KOPT-K1 (cell line): Measurements from ENCODE around the gene FLT3LG.

Source experiments
- H3K27ac ChIP-seq: fragments of 200-600 bp; sonication (generic); 2 replicates; pipeline ENCODE4 v1.5.1; 2016; ENCODE audit warnings: antibody characterized with exemption, mild to moderate bottlenecking, low read depth, low read length; ENCODE audit not compliant: poor library complexity, severe bottlenecking
- H3K36me3 ChIP-seq: fragments of 200-600 bp; sonication (generic); 2 replicates; pipeline ENCODE4 v1.5.1; 2017; ENCODE audit warnings: antibody characterized with exemption, mild to moderate bottlenecking, low read length, moderate library complexity; ENCODE audit not compliant: insufficient read depth
- H3K9me3 ChIP-seq: fragments of 200-600 bp; sonication (generic); 2 replicates; pipeline ENCODE4 v1.5.1; 2017; ENCODE audit warnings: antibody characterized with exemption, low read length, mild to moderate bottlenecking; ENCODE audit not compliant: insufficient read depth, poor library complexity, severe bottlenecking

Gene FLT3LG

DNA sequence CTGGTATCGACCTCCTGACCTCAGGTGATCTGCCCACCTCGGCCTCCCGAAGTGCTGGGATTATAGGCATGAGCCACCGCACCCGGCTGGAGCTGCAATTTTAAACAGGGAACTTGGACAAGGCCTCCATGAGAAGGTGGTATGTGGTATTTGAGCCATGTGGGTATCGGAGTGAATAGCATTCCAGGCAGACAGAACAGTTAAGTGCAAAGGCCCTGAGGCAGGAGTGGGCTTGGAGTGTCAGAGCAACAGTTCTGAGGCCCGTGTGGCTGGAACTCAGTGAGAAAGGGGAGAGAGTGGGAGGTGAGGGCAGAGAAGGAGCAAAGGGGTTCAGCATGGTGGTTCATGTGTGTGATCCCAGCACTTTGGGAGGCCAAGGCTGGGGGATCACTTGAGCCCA lies 56.7 kb downstream of the FLT3LG start:
- Histone ChIP-seq H3K27ac (no peak overlapping the region), H3K36me3 (no peaks in the 10 kb centered on the region), H3K9me3 (no peaks in the 10 kb centered on the region)

DNA sequence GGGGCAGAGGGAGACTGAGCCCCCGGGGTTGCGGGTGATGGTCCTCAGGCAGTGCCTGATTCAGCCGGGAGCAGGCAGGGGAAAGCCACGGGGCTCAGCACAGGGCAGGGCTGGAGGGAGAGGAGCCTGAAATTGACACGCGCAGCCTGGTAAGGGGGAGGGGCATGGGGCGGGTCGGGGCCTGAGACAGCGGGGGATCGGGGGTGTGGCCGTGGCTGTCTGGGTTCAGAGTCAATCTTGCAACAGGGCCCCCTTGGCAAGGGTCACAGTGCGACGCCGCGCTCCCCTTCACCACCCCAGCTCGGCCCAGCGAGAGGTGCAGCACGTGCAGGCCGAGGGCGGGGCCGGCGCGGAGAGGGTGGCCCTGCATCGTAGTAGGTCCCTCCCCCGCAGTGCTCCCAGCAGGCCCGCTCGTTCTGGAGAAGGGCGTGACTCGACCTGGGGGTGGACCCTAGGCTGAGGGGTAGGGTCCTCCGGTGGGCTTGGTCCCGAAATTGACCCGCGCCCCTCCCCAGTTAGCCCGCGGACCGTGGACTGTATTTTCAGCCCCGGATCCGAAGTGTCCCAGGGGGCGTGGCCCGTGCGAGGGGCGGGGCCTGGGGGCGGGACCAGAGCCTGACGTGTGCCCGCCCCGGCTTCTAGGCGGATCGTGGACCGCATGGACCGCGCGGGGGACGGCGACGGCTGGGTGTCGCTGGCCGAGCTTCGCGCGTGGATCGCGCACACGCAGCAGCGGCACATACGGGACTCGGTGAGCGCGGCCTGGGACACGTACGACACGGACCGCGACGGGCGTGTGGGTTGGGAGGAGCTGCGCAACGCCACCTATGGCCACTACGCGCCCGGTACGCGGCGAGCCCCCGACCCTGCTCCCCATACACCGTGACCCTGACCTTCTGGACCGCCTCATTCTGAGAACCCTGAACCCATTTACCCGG lies 59.8 kb downstream of the FLT3LG start:
- H3K36me3 ChIP-seq = no peaks in the 10 kb centered on the region
- no peaks in the 10 kb centered on the region for H3K9me3 ChIP-seq
- no peak overlapping the region for H3K27ac ChIP-seq

DNA sequence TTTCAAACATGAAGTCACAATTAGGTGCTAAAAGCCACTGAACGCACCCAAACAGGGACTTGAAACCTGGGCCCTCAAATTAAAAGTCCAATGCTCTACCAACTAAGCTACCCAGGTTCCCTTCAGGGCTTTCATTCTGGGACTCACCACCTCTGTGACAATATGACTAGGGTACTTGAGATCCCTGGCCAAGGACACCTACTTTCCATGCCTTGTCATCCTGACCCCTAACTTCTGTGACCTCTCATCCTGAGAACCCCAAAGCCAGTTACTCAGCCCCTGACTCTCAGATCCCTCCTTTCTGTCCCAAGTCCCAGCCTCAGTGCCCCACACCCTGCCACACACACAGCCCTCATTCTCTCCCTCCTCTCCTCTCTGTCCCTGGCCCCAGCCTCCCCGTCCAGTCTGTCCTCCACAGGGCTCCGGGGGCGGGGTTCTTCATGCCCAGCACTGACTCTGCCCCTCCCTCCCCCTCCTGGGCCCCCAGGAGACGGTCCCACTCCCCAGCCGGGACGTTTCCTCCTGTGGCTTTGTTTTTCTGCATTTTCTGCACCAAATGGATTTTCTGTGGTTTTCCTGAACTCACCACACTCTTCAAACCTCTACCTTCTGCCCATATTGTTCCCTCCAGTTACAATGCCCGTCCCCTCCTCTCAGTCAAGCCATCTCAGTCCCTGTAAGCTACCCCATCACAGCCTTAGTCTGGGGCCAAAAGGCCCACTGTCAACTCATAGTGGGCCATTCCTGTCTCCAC lies 60.8 kb downstream of the FLT3LG start:
- no peaks in the 10 kb centered on the region for H3K9me3 ChIP-seq
- peak overlapping the region; percentile 2 for H3K27ac ChIP-seq
- H3K36me3 ChIP-seq = no peaks in the 10 kb centered on the region
